RPMI7951 (cell line): ENCODE data around the gene TRAPPC11. TPM values are rescaled to one million over a fixed set of nuclear protein-coding genes. Genes with fewer than 3 reads are reported as not detected.
"Not testable (repeated sequence)": the region's sequence is repeated elsewhere in the genome, so short reads cannot be mapped to it uniquely, and the experiment has no call there.

Source experiments
- DNase-seq: peaks from one replicate; pipeline ENCODE4 v3.0.0-alpha.2; 2012; ENCODE audit warnings: low read depth
- total RNA-seq: library from RNA; depleted of rRNA; stranded (reverse); fragments of >200 nt; shearing (Covaris generic); gene quantifications from 2 replicates; pipeline ENCODE4 v1.2.3, GENCODE V29; 2014

TRAPPC11 gene
- total RNA-seq, 1 experiment from 2014 or later = 32.1 TPM

DNA sequence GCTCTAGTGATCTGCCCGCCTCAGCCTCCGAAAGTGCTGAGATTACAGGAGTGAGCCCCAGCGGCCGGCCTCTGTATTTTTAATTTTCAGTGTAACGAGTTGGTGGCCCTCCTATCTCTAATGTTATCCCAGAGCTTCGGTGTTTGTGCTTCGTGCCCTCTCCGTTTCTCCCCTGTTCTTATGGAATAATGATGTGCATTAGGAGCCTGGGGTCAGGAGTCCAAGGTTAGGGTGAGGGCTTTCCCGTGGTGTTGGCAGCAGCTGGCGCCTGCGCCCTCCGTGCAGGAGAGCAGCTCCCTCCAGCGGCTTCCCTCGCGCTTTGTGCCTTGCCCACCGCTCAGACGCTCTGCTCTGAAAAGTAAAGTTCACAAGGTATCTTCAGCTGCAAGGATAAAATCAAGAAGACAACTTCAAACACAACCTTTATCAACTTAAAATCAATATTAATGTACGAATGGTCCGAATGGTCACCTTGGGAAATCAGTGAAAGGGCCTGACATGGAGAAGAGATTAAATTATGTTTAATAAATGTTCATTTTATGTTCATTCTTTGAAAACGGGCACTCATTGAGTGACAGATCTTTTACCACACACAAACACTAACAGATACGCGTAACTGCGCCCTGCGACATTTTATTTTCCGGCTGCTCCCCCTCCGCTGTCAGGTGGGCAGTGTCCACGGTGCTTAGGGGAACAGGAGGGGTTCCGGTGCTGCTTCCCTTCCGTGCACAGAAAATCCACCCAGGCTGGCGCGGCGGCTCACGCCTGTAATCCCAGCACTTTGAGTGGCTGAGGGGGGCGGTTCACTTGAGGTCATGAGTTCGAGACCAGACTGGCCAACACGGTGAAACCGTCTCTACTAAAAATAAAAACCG lies 62.4 kb downstream of the TRAPPC11 start:
- DNase-seq = no peak

GRCh38 chr4:183722731-183723560 lies 63.9 kb downstream of the TRAPPC11 start:
- peak; percentile 54 for DNase-seq

GRCh38 chr4:183723561-183724228 lies 64.6 kb downstream of the TRAPPC11 start:
- no peak for DNase-seq

DNA sequence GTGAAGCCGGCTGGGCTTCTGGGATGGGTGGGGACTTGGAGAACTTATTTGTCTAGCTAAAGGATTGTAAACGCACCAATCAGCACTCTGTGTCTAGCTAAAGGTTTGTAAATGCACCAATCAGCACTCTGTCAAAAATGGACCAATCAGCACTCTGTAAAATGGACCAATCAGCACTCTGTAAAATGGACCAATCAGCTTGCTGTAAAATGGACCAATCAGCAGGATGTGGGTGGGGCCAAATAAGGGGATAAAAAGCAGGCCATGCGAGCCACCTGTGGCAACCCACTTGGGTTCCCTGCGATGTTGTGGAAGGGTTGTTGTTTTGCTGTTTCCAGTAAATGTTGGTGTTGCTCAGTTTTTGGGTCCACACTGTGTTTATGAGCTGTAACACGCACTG lies 66.5 kb downstream of the TRAPPC11 start:
- DNase-seq = not testable (repeated sequence)

DNA sequence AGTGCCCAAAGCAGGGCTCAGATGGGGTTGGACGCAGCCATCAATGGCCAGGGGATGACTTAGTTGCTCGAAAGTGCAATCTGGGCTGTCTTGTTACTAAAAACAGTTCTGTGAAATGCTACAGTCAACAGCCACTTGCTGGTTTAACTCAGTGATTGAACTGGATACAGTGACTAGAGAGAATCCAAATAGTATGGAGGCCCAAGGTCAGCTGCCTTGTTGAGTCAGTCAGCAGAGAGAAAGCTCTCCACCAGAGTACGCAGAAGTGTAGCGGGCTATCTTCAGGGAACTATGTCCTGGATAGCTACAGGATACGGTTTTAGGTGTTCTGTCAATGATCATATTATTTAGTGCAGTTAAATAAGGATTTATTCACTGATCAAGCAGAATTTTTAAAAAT lies 68.4 kb downstream of the TRAPPC11 start:
- DNase-seq = no peak

DNA sequence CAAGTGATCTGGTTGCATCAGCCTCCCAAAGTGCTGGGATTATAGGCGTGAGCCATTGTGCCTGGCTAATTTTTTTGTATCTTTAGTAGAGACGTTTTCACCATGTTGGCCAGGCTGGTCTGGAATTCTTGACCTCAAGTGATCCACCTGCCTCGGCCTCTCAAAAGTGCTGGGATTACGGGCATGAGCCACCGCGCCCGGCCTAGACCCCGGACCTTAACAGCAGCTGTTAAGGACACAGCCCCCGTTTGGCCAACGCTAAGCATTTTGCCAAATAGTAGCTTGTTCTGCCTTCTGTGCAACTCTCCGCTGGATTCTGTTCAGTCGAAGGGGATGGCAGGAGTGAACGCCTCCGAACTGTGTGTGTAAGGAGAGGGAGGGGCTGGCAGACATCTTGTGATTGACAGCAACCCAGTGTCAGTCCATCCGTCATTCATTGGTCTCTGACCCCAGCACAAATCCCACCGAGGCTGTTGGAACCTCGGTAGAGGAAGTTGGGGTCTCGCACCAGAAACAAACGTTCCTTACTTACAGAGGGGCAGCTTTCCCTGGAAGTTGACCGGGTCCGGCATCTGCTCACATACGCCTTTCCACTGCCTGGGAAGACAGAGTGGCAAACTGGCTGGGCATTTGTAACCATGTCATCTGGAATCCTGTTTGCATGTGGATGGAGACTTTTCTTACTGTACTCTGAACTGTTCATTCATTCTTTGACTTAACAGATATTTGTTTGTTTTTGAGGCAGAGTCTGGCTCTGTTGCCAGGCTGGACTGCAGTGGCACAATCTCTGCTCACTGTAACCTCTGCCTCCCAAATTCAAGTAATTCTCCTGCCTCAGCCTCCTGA lies 69.4 kb downstream of the TRAPPC11 start:
- DNase-seq = no peak

GRCh38 chr4:183729069-183729406 lies 69.9 kb downstream of the TRAPPC11 start:
- no peak for DNase-seq

GRCh38 chr4:183729430-183730328 lies 70.6 kb downstream of the TRAPPC11 start:
- peak; percentile 23 for DNase-seq

GRCh38 chr4:183732296-183732695 lies 73.2 kb downstream of the TRAPPC11 start:
- DNase-seq = no peak

DNA sequence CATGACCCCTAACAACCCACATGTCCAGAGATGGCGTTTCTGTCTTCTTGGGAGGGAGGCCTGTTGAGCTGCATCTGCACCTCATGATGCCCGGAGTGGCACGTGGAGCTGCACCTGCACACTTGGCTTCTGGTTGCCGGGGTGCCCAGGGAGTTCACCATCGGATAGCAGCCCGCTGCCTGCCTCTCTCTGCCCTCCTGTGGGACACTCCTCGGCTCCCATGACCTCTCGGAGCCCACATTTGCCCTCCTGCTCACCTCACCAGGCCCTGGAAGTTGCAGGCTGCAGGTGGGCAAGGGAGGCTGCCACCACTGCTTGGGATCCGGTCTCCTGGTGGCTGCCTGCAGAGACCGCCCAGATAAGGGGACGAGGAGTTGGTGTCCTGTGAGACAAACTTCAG lies 74.1 kb downstream of the TRAPPC11 start:
- no peak for DNase-seq

DNA sequence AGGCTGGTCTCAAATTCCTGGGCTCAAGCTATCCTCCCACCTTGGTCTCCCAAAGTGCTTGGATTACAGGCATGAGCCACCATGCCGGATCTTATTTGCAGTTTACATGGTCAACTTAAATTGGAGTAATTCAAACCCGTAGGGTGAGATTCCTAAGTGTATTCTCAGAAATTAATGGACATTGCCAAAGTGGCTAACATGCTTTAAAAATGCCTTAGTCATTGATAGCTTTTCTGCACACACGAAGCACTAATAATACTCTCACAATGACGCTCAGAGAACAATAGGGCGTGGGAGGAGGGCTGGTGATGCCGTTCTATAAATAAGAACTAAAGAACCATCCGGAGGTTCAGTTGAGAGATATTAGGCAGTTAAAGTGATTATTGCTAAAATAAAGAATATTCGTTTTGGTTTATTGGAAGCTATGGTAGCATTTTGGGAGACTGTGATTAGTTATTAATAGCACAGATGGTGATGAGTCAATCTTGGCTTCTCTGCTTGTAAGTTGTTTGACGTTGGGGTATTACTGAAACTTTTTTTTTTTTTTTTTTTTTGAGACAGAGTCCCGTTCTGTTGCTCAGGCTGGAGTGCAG lies 79.1 kb downstream of the TRAPPC11 start:
- DNase-seq = no peak

- DNase-seq = no peak
Observed at GRCh38 chr4:183738961-183739360, 79.9 kb downstream of the TRAPPC11 start.

GRCh38 chr4:183746305-183747229 lies 87.5 kb downstream of the TRAPPC11 start:
- no peak for DNase-seq

- no peak for DNase-seq
Observed at GRCh38 chr4:183747380-183747779, 88.3 kb downstream of the TRAPPC11 start.

GRCh38 chr4:183747931-183748670 lies 89.0 kb downstream of the TRAPPC11 start:
- DNase-seq = no peak

- DNase-seq = no peak
Observed at GRCh38 chr4:183751106-183751505, 92.0 kb downstream of the TRAPPC11 start.

GRCh38 chr4:183755596-183755995 lies 96.5 kb downstream of the TRAPPC11 start:
- no peak for DNase-seq

GRCh38 chr4:183757060-183757459 lies 98.0 kb downstream of the TRAPPC11 start:
- no peak for DNase-seq
